Stimulated activated CD4-positive, alpha-beta T cell treated with anti-CD3 and anti-CD28 coated beads, Interleukin-1b, Interleukin-23, amount 100 ng/mL, for 1 hour (primary cell): ENCODE measurements around the gene RPS19.
"Not testable (repeated sequence)": the region's sequence is repeated elsewhere in the genome, so short reads cannot be mapped to it uniquely, and the experiment has no call there.

ENCODE experiments used
- DNase-seq, 2 donors: peaks; one replicate each; pipeline ENCODE4 v3.0.0-alpha.2; 2020; ENCODE audit warnings: low read depth in 2 of 2

RPS19 gene

GRCh38 chr19:41860419-41861115 is 512 bp downstream of the RPS19 start:
- DNase-seq, result no peak

DNA sequence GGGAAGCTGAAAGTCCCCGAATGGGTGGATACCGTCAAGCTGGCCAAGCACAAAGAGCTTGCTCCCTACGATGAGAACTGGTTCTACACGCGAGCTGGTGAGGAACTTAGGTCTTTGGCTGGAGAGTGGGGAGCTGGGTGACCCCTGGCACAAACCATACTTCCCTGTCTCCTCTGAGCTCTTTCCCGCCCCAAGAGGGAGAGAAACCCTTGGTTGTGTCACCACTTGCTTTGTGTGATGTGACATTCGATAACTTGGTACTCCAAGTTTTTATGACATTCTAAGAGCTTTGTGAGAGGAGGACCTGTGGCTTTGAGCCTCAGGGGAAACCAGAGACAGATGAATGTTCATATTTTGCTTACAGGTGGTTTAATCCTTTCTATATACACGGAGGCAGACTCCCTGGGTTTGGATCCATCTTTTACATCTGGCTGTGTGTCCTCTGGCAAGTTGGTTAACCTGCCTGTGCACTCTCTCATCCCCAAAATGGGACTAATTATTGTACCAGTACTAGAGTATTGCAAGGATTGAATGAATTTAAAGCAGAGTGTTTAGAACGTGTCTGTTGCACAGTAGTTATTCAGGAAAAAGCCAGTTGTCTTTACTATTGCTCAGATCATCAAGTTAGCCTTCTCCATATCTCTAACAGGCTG is 1.2 kb downstream of the RPS19 start:
- DNase-seq, result no peak

DNA sequence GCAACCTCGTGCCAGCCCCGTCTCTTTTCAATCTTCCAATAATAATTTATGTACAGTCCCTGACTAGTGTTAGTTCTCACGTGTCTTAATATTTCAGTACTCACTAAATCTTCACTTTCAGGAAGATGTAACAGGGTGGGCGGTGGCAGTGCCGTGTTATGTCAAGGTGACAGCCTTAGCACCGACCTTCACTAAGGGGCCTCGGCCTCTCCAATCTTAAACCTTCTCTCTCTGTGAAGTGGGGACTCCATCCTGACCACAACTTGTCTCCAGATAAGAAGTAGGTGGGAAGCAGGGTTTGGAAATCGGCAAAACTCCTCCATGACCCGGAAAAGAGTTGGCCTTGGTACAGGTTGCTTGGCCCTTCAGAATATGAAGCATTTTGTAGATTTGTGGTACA is 1.8 kb downstream of the RPS19 start:
- DNase-seq, result no peak

GRCh38 chr19:41862445-41862986 is 2.5 kb downstream of the RPS19 start:
- no peak for DNase-seq

- no peak for DNase-seq
Measured at GRCh38 chr19:41863209-41863931, 3.3 kb downstream of the RPS19 start.

DNA sequence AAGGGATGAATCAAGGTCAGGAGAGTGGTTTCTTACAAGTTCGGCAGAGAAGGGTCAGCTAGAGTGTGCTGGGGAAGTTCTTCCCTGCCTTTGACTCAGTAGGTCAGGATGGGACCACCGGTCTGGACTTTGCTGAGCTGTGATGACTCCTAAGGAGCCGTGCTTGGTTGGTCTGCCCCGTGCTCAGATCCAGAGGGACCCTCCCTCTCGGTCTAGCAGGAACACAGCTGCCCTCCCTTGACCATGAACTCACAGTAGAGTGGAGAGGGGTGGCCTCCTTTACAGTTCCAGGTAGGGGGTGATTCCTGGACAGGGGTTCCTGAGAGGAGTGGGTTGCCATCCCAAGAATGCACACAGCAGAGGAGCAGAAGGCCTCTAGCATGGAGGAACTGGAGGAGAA is 4.3 kb downstream of the RPS19 start:
- no peak for DNase-seq

GRCh38 chr19:41866284-41866683 is 6.2 kb downstream of the RPS19 start:
- DNase-seq, result no peak

DNA sequence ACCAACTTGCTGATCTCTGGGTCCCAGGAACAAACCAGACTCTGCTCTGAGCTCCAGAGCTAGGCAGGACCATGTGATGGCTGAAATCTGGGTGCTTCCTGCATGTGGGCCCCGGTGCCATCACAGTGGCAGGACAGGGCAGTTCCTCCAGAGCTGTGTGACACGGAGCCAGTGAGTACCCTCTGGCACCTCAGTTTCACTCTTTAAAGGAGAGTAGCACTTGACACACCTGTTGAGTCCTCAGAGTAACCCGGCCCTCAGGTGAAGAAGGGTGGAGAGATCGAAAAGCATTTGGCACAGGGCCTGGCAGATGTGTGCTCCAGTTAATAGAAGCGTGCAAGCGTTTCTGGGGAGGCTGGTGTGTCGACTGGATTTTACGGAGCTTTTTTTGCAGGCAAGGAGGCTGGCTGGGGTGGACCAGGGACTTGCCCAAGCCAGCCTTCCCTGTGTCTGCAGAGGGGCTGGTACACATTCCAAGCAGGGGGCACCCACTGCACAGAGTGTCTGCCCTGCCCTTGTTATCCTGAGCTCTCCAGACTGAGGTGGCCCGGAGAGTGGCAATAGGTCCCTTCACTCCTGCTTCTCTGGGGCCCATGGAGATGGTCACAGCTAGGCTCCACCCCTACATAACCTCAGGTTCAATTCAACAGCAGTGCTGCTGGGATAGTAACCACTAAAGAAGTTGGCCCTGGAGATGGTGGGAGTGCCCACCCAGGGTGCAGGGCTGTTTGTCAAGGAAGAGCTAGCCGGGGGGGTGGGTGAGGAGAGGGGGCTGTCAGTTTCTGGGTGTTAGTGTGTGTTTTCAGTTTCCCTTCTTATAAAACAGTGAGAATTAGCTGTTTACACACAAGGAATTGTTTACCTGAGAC is 8.3 kb downstream of the RPS19 start:
- no peak for DNase-seq

- no peak for DNase-seq
Measured at GRCh38 chr19:41868989-41869300, 8.9 kb downstream of the RPS19 start.

GRCh38 chr19:41869374-41869955 is 9.4 kb downstream of the RPS19 start:
- no peak for DNase-seq

DNA sequence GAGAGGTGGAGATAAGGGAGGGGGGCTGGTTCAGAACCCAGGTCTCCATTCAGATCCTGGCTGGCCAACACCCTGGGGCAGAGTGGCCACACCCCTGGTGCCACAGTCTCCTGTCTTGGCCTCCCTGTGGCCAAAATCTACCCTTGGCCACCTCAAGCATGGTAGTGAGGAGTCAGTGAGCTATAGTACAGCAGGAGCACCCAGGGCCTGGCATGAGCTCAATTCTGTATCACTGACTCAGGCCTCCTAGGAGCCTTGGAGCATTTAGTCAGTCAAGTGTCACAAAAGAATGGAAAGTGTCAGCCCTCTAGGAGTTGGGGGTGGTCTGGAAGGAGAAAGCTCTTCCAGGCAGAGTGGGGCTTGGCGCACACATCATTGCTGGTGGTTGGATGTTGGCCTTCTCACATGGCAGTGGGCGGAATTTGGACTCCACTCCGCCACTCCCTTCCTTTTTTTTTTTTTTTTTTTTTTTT is 10.4 kb downstream of the RPS19 start:
- DNase-seq, result no peak

GRCh38 chr19:41871573-41872383 is 11.7 kb downstream of the RPS19 start:
- no peak for DNase-seq

- no peak for DNase-seq
Measured at GRCh38 chr19:41872384-41872774, 12.3 kb downstream of the RPS19 start.

DNA sequence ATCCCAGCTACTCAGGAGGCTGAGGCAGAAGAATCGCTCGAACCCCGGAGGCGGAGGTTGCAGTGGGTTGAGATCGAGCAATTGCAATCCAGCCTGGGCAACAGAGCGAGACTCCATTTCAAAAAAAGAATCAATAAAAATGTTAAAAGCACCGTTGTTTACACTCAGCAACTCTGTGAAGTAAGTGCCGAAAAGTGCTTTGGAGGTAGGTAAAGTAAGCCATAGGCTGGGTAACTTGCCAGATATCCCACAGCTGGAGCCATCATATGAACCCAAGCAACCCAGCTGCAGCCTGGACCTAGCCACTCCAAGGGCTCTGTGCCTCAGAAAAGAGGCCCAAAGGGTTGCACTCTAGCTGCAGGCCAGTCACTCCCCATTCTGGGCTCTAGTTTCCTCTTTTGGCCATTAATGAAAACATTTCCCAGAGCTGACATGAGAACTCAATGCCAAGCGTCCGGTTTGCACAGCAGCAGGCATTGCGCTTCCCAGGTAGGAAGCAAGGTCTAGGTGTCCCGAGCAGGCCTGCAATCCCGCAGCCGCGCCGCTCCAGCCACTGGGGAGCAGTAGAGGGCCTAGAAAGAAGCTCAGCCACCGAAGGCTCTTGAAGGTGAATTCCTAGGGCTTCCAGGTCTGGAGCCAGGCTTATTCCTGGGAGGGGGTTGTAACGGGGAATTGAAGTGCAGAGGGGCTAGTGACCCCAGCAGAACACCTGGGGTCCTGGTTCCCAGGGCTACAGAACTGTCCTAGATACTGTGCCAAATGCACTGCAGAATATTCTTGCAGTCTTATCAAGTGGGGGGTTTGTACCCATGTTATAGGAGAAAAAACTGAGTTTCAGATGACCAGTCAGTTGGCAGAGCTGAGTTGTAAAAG is 13.0 kb downstream of the RPS19 start:
- no peak for DNase-seq

- not testable (repeated sequence) for DNase-seq
Measured at GRCh38 chr19:41875973-41876372, 15.9 kb downstream of the RPS19 start.

GRCh38 chr19:41876847-41877832 is 17.1 kb downstream of the RPS19 start, which contains the start of gene CD79A:
TSS of gene CD79A (plus strand) at chr19:41877279. CDS start at chr19:41877305, 26 bp downstream.
- no peak for DNase-seq

DNA sequence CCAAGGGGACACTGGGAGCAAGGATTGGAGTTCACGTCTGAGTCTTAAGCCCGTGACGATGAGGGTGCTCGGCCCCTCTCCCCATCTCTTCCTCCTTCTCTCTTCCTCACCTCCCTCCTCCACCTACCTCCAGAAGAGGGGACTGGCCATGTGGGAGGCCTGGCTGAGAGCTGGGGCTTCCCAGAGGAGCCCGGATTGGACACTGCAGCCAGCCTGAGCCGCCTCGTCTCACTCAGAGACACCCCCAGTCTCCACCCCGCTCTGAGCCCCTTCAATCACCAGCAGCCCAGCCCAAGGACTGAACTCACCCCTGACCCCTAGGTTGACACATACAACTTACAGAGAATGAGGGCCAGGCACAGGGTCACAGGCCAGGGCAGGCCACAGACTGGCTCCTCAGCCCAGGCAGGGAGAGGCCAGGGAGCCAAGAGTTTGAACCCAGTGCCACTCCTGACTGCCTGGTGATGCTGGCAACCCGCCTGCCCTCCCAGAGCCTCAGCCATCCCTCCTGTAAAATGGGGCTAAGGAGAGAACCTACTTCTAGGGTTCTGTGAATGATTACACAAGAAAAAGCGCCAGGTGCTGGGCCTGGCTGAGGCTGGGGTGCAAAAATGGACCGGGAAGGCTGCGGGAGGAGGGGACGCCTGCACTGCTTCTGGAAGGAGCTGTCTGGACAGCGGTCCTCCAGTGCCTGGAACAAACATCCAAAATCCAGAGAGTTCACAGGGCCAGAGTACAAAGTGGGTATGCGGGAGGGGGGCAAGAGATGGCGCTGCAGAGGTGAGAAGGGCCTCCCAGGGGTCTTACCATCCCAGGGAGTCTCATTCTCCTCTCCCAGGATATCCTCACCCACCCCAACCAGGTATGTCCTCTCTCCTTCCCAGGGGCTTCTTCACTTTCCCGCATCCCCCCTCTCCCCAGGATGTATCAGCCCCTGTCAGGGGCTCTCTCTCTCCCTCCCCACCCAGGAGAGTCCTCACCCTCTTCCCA is 18.2 kb downstream of the RPS19 start:
- DNase-seq, result no peak
